ENCODE data around the gene SLIT3. TPM values are rescaled to one million over a fixed set of nuclear protein-coding genes. Genes with fewer than 3 reads are reported as not detected.
A peak's percentile ranks its signal among the peaks of the same experiment; 100 is the strongest.

The SLIT3 gene
- total RNA-seq, 1 donor from 2014 or later = 0.22 TPM

DNA sequence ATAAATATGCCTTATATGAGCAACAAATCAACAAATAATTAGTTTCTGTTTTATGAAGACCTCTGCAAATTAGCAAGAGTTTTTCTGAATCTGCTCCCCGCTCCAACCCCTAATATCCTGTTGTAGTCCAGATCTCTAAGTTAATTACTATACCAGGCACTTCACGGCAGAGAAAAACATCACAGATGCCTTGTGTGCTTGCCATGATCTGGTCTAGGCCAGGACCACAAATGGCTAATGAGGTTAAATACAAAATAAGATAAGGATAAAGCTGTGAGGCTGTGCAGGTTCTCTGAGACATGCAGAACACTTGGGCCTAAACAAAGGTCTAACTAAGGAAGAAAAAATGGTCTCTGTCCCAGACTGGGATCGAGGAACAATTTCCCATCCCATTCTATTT lies 150.8 kb downstream of the SLIT3 start:
- Histone ChIP-seq H2AFZ (replicated peaks) (no peak overlapping the region), H3K4me2 (no peak overlapping the region), H3K27me3 (no peaks in the 10 kb centered on the region), H3K9ac (no peak overlapping the region), H3K27ac (no peak overlapping the region), H3K4me1 (peaks cover 7% of the 10 kb centered on the region), H3K4me3 (no peak overlapping the region), H3K79me2 (ENCODE audit: low read depth) (no peaks in the 10 kb centered on the region), H4K20me1 (ENCODE audit: low read depth) (no peaks in the 10 kb centered on the region), H3K36me3 (no peaks in the 10 kb centered on the region), H3F3A (ENCODE audit: low read depth) (no peaks in the 10 kb centered on the region), H3K9me3 (ENCODE audit: low read depth) (no peaks in the 10 kb centered on the region)
- Mint-ChIP-seq H3K36me3 (no peaks in the 10 kb centered on the region), H3K27ac (no peak overlapping the region), H3K27me3 (ENCODE audit: insufficient read depth, low read depth) (peaks cover 3% of the 10 kb centered on the region), H3K4me3 (no peak overlapping the region), H3K9me3 (no peaks in the 10 kb centered on the region), H3K4me1 (peaks cover 32% of the 10 kb centered on the region)
- TF ChIP-seq EZH2 (IDR thresholded peaks at IDR 0.05) = no peak
- TF ChIP-seq EZH2phosphoT487 (IDR thresholded peaks at IDR 0.05) = no peak
- TF ChIP-seq, protein P1, sequence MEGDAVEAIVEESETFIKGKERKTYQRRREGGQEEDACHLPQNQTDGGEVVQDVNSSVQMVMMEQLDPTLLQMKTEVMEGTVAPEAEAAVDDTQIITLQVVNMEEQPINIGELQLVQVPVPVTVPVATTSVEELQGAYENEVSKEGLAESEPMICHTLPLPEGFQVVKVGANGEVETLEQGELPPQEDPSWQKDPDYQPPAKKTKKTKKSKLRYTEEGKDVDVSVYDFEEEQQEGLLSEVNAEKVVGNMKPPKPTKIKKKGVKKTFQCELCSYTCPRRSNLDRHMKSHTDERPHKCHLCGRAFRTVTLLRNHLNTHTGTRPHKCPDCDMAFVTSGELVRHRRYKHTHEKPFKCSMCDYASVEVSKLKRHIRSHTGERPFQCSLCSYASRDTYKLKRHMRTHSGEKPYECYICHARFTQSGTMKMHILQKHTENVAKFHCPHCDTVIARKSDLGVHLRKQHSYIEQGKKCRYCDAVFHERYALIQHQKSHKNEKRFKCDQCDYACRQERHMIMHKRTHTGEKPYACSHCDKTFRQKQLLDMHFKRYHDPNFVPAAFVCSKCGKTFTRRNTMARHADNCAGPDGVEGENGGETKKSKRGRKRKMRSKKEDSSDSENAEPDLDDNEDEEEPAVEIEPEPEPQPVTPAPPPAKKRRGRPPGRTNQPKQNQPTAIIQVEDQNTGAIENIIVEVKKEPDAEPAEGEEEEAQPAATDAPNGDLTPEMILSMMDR (IDR thresholded peaks at IDR 0.05) = no peak
- no peak for DNase-seq (ENCODE audit: low spot score)

DNA sequence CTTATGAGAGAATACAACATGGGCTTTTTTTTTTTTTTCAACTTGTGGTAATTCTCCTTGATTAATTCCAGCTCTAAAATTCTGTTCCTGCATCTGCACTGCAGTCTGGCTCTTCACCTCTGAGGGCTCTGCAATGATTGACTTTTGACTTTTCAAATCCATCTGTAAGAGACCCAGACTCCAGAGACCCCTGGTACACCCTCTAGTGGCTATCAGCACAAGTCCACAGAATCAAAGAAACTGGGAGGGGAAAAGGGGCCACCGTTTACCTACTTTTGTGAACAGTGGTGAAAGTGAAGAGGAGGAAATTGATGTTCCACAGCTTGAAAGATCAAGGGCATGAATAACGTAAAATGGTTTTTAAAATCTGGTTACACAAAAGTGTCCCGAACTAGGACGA lies 151.6 kb downstream of the SLIT3 start:
- Histone ChIP-seq H3K79me2 (ENCODE audit: low read depth) (no peaks in the 10 kb centered on the region), H3K9me3 (ENCODE audit: low read depth) (no peaks in the 10 kb centered on the region), H3K9ac (no peak overlapping the region), H3K36me3 (no peaks in the 10 kb centered on the region), H3K27ac (no peak overlapping the region), H2AFZ (replicated peaks) (no peak overlapping the region), H3K4me2 (no peak overlapping the region), H4K20me1 (ENCODE audit: low read depth) (no peaks in the 10 kb centered on the region), H3F3A (ENCODE audit: low read depth) (no peaks in the 10 kb centered on the region), H3K4me3 (no peak overlapping the region), H3K27me3 (no peaks in the 10 kb centered on the region), H3K4me1 (peaks cover 3% of the 10 kb centered on the region)
- Mint-ChIP-seq H3K27ac (no peak overlapping the region), H3K27me3 (ENCODE audit: insufficient read depth, low read depth) (peaks cover 3% of the 10 kb centered on the region), H3K36me3 (no peaks in the 10 kb centered on the region), H3K4me3 (no peak overlapping the region), H3K4me1 (peaks cover 32% of the 10 kb centered on the region), H3K9me3 (no peaks in the 10 kb centered on the region)
- TF ChIP-seq, protein P1 (IDR thresholded peaks at IDR 0.05) = peak; percentile 73
- no peak for TF ChIP-seq EZH2phosphoT487 (IDR thresholded peaks at IDR 0.05)
- peak; percentile 67 for DNase-seq (ENCODE audit: low spot score)

DNA sequence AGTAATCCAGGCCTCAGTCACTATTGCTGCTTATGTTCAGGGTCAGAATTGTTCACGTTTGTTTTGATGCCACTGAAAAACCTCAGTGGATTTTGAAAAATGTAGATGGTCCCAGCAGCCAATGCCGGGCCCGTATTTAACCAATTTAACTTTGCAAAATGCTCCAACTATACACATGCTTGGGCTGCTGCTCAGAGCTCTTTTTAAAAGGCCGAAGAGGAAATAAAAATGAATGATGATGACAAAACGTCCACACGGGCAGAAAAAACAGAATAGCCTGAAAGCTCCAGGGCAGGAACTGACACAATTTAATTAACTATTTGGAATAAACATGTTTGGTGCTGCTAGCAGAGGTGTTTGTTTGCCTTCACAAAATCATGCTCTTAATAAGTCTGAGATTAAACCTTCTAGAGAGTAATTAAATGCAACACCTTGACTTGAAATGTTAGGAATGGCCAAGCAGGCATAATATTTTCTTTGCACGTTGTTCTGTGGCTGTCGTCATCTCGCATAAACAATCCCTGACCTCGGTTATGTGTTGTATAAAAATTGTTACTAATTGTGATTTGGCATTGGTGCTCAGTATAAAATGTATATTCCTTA lies 152.7 kb downstream of the SLIT3 start:
- TF ChIP-seq EZH2 (IDR thresholded peaks at IDR 0.05) (no peak), EZH2phosphoT487 (IDR thresholded peaks at IDR 0.05) (no peak)
- TF ChIP-seq, protein P1 (IDR thresholded peaks at IDR 0.05) = no peak
- Mint-ChIP-seq H3K4me1 (peaks cover 27% of the 10 kb centered on the region), H3K9me3 (no peaks in the 10 kb centered on the region), H3K27ac (peak overlapping the region; percentile 22), H3K36me3 (no peaks in the 10 kb centered on the region), H3K27me3 (ENCODE audit: insufficient read depth, low read depth) (peaks cover 3% of the 10 kb centered on the region), H3K4me3 (no peak overlapping the region)
- no peaks in the 10 kb centered on the region for H3K36me3 ChIP-seq
- no peaks in the 10 kb centered on the region for H3K9me3 ChIP-seq (ENCODE audit: low read depth)
- no peak overlapping the region for H3K27ac ChIP-seq
- DNase-seq (ENCODE audit: low spot score) = no peak
- no peaks in the 10 kb centered on the region for H3K79me2 ChIP-seq (ENCODE audit: low read depth)
- H3K9ac ChIP-seq = no peak overlapping the region
- H2AFZ ChIP-seq (replicated peaks) = no peak overlapping the region
- H3K4me1 ChIP-seq = peaks cover 3% of the 10 kb centered on the region
- no peak overlapping the region for H3K4me3 ChIP-seq
- H4K20me1 ChIP-seq (ENCODE audit: low read depth) = no peaks in the 10 kb centered on the region
- H3K4me2 ChIP-seq = no peak overlapping the region
- no peaks in the 10 kb centered on the region for H3F3A ChIP-seq (ENCODE audit: low read depth)
- no peaks in the 10 kb centered on the region for H3K27me3 ChIP-seq
